Neural crest cell (in vitro differentiated cells): ENCODE measurements around the gene ATAT1. TPM values are rescaled to one million over a fixed set of nuclear protein-coding genes. Genes with fewer than 3 reads are reported as not detected.

Source experiments
- DNase-seq: peaks from one replicate; pipeline ENCODE4 v3.0.0; 2021; ENCODE audit warnings: low read depth, mixed read lengths, low spot score
- H3K27ac Mint-ChIP-seq: one replicate; pipeline ENCODE4 v1.8.0; 2021; ENCODE audit warnings: mild to moderate bottlenecking, mixed read lengths; ENCODE audit not compliant: unreplicated experiment
- H3K27me3 Mint-ChIP-seq: 2 replicates; pipeline ENCODE4 v1.8.0; 2021; ENCODE audit warnings: low read depth, mild to moderate bottlenecking, mixed read lengths
- H3K36me3 Mint-ChIP-seq: 2 replicates; pipeline ENCODE4 v1.8.0; 2021; ENCODE audit warnings: low read depth, mild to moderate bottlenecking, mixed read lengths
- H3K4me1 Mint-ChIP-seq: 2 replicates; pipeline ENCODE4 v1.8.0; 2021; ENCODE audit warnings: mixed read lengths
- H3K4me3 Mint-ChIP-seq: one replicate; pipeline ENCODE4 v1.8.0; 2021; ENCODE audit warnings: mild to moderate bottlenecking, mixed read lengths
- H3K9me3 Mint-ChIP-seq: 2 replicates; pipeline ENCODE4 v1.8.0; 2021; ENCODE audit warnings: mixed read lengths
- CTCF ChIP-seq: fragments of 200-600 bp; sonication (generic); conservative IDR thresholded peaks from 2 replicates; pipeline ENCODE4 v1.5.0; 2021; ENCODE audit warnings: antibody characterized with exemption, mild to moderate bottlenecking
- total RNA-seq: library from RNA; stranded (reverse); gene quantifications from 2 replicates; pipeline ENCODE4 v1.2.1, GENCODE V29; 2021

The ATAT1 gene
- total RNA-seq, 1 donor from 2014 or later: 58.2 TPM

GRCh38 chr6:30614044-30614842 lies 12.4 kb upstream of the ATAT1 start:
- Mint-ChIP-seq H3K4me1 (peaks cover 70% of the 10 kb centered on the region), H3K36me3 (peaks cover 40% of the 10 kb centered on the region), H3K9me3 (peaks cover 2% of the 10 kb centered on the region), H3K4me3 (peak overlapping the region; percentile 99), H3K27me3 (peaks cover 30% of the 10 kb centered on the region), H3K27ac (peak overlapping the region; percentile 70)
- TF ChIP-seq CTCF: no peak
- no peak for DNase-seq

- peaks cover 35% of the 10 kb centered on the region for H3K36me3 Mint-ChIP-seq
- H3K4me1 Mint-ChIP-seq: peaks cover 70% of the 10 kb centered on the region
- H3K27me3 Mint-ChIP-seq: peaks cover 30% of the 10 kb centered on the region
- peak; percentile 70 for DNase-seq
- peak overlapping the region; percentile 99 for H3K4me3 Mint-ChIP-seq
- H3K9me3 Mint-ChIP-seq: peaks cover 2% of the 10 kb centered on the region
- H3K27ac Mint-ChIP-seq: peak overlapping the region; percentile 97
- TF ChIP-seq CTCF: no peak
These were observed 11.8 kb upstream of the ATAT1 start for GRCh38 chr6:30614843-30615218.

GRCh38 chr6:30615219-30615957 lies 11.3 kb upstream of the ATAT1 start:
- peaks cover 2% of the 10 kb centered on the region for H3K9me3 Mint-ChIP-seq
- no peak for TF ChIP-seq CTCF
- peaks cover 67% of the 10 kb centered on the region for H3K4me1 Mint-ChIP-seq
- H3K27me3 Mint-ChIP-seq: peaks cover 30% of the 10 kb centered on the region
- H3K27ac Mint-ChIP-seq: peak overlapping the region; percentile 97
- DNase-seq: peak; percentile 53
- peak overlapping the region; percentile 99 for H3K4me3 Mint-ChIP-seq
- H3K36me3 Mint-ChIP-seq: peaks cover 35% of the 10 kb centered on the region

GRCh38 chr6:30615958-30616810 lies 10.5 kb upstream of the ATAT1 start:
- peak overlapping the region; percentile 97 for H3K27ac Mint-ChIP-seq
- no peak for TF ChIP-seq CTCF
- H3K36me3 Mint-ChIP-seq: peaks cover 35% of the 10 kb centered on the region
- H3K4me3 Mint-ChIP-seq: peak overlapping the region; percentile 99
- H3K4me1 Mint-ChIP-seq: peaks cover 65% of the 10 kb centered on the region
- H3K27me3 Mint-ChIP-seq: peaks cover 30% of the 10 kb centered on the region
- H3K9me3 Mint-ChIP-seq: peaks cover 2% of the 10 kb centered on the region
- DNase-seq: peak; percentile 20
